ENCODE data around the gene SESN3.
"Not testable (repeated sequence)": the region's sequence is repeated elsewhere in the genome, so short reads cannot be mapped to it uniquely, and the experiment has no call there.

Gene SESN3

GRCh38 chr11:95152876-95153856 lies 77.8 kb downstream of the SESN3 start:
- no peak for DNase-seq (ENCODE audit: low spot score)

DNA sequence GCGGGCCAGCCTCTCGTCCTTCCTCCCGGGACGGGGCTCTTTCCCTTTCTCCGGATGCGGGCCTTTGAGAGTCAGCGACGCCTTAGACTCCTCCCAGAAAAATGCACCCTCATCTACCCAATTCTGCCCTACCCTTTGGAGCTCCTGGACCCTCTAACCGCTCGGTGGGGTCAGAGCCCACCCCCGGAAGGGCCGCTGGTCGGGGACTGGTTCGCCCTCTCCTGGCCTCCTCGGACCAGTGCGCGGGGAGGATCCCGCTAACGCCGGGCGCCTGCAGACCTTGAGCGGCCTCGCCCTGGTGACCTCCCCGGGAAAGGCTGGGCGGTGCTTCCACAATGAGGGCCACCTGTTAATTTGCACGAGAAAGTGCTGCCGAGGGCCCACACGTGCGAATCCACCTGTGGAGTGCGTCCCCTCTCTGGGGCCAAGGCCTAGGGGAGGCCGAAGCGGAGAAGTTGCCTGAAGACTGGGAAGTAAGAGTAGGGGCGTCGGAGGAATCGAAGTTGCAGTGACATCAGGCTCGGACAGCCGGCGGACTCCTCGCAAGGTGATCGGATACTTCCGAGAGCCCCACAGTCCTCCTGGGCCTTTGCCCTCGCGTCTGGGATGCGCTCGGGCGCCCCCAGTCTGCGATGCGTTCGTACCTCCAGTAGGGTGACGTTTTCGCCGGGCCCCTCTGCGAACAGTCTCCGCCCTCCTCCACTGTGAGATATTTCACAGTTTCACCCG lies 79.9 kb downstream of the SESN3 start:
- DNase-seq (ENCODE audit: low spot score) = peak; percentile 95

DNA sequence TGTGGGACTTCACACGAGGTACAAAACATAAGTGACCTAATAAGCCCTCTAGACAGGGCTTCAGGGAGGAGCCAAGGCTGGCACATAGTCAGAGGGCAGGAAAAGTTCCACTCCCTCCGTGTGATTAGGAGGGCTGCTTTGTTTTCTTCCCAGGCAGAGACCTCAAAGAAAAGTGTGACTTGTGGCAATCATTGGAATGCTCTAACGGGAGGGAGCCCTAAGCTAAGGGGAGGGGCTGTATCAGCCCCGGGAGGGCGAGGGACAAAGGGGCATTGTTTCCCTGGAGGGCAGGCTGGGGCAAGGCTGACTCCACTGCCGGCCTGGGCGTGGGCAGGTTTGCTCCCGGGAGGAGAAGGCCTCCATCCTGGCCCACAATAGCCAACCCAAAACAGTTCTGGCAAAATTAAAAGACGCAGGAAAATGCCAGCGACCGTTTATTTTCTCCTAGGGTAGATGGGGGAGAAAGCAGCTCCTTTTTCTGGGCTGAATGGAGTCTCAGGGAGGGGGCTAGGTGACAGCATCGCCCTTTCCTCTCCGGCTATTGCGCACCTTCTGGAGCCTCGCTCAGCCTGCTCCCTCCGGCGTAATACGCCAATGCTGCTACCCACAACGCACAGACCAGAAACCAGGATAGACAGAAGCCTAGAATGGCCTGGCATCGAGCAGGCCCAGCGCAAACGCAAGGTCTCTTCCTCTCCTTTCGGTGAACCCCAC lies 81.2 kb downstream of the SESN3 start:
- no peak for DNase-seq (ENCODE audit: low spot score)

DNA sequence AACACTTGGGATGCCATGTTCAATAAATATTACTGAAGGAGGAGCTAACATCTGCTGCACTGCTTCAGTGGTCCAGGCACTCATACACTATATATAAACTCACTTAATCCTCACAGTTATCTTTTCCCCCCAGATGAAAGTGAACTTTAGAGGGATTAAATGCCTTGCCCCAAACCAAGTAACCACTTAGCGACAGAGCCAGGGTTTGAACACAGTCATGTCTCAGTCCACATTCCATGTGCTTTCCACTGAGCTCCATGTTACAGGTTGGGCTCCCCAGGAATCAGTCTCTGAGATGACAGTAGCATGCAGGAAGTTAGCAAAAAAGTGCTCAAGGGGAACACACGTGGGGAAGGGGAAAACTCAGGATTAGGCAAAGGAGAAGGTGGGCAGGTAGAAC lies 82.1 kb downstream of the SESN3 start:
- DNase-seq (ENCODE audit: low spot score) = no peak

- no peak for DNase-seq (ENCODE audit: low spot score)
Observed at GRCh38 chr11:95148406-95148805, 82.6 kb downstream of the SESN3 start.

DNA sequence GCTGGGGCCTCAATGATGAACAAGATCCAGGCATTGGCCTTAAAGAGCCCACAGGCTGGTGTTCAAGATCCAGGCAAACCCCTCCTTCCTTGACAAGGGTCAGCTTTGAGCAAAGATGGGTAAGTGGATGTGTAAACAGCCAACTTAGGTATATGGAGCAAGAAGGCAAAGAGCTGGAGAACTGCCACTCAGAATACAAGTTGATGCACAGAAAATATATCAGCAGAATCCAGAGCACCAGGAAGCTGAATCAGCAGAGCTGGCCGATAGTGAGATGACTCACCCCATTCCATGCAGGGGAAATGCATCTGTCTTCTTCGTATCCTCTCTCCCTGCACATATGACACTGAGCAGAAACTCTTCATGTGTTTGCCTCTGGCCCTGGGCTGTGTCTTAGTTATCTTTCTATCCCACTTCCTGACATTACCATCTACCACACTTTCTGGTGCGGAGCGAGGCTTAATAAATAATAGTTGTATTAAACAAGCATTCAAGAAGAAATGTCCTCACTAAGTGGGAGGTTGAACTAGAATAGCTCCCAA lies 83.6 kb downstream of the SESN3 start:
- peak; percentile 82 for DNase-seq (ENCODE audit: low spot score)

DNA sequence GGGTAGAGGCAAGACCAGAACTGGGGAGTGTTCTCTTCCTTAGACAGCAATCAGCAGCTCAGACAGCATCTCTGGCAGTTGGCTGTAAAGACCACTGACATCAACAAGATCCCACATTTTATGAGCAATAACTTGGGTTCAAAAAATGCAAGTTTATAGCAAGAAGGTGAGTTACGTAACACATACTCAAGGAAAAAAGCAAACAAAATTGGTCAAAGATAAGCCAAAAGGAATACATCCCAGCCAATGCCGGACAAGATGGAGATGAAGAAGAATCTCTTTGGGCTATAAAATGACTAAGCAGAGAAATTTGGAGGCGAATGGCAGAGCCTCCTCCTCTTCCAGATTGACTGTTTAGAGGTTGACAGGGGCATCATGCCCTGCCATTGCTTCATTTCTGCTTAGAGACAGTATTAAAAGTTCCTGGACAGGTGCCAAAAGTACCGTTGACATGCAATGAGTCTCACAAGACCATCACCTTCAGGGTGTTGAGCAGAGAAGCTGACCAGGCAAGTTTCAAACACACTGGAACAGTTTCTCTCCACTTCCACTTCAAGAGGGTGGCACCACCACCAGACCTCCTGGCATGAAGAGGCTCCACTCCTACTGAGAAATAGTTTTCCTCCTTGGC lies 85.5 kb downstream of the SESN3 start:
- DNase-seq (ENCODE audit: low spot score) = no peak

DNA sequence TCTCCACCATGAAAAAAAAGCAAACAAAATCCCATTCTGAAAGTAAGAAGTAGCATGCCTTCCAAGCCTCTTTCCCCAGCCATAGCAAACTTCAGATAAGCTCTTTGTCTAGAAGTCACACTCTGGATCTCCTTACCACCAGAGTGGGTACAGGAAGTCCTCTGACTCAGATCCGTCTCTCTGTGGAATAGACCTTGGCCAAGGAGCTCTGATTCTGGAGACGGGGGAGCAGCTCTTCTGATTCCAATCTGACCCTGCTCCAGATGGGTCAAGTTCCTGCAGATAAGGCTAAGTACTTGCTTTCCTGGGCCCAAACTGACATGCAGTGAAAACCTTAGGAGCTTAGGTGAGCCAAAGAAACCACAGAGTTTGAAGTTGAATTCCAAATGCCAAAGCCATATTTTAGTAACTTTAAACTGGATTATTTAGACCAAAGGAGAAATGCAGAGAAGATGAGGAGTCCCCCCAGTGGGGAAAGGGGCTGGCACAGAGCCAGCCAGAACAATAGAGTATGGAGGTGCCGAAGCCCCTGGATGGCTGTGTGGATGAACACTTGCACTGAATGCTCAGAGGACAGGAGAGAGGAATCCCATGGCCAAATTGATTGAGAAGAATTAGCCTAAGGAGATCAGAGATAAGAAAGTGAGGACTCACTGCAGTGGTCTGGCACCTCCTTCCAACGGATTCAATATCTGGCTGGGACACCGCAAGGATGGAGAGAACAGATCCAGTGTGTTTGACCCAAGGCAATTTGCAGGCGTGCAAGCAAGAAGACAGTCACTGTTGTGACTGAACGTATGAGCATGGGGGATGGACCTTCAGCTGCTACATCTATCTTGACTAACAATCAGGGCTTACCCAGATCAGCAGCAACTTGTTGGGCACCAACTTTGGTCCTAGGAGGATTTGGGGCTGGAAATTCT lies 86.4 kb downstream of the SESN3 start:
- DNase-seq (ENCODE audit: low spot score) = no peak

GRCh38 chr11:95143106-95143681 lies 87.8 kb downstream of the SESN3 start:
- peak; percentile 53 for DNase-seq (ENCODE audit: low spot score)

DNA sequence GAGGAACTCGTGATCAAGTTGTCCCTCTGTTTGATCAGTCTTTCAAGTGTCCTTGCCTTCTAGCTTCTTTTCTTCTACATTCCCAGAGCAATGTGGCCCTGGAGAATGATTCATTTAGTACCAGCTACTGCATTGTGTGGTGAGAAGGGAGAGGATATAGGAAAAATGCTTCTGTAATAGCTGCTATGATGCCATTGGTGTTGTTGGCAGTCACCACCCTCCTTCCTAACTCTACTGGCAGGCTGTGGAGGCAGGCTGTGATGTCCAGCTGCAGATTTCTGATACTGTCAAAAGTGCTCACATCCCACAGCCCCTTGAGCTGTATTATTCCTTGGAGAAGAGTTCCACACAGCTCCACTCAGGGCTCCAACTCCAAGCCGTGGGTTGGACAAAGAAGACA lies 88.6 kb downstream of the SESN3 start:
- DNase-seq (ENCODE audit: low spot score) = no peak

DNA sequence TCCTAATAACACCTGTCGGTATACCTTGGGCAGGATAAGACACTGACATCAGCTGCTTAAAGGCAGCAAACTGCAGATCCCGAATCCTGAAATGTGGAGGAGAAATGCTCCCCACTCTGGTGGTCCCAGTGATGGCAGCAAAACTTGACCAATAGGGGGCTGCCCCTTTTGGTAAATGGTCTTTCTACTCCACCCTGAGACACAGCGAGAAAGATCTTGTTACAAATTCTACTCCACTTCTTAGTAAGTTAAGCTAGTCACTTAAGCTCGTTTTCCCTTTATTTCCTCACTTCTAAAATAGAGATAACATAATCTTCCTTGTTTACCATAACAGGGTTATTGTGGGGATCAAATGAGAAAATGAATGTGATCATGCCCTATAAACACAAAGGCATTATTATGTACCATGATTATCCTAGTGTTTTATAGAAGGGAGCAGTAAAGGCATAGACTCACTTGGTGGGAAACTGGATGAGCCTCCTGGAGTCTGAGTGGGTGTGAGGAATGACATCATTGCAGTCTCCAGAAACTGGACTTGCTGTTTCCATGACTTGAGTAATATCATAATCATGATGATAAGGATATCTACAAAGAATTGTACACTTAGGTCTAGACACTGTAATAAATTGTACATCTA lies 90.5 kb downstream of the SESN3 start:
- no peak for DNase-seq (ENCODE audit: low spot score)

GRCh38 chr11:95138448-95138847 lies 92.6 kb downstream of the SESN3 start:
- DNase-seq (ENCODE audit: low spot score) = no peak

DNA sequence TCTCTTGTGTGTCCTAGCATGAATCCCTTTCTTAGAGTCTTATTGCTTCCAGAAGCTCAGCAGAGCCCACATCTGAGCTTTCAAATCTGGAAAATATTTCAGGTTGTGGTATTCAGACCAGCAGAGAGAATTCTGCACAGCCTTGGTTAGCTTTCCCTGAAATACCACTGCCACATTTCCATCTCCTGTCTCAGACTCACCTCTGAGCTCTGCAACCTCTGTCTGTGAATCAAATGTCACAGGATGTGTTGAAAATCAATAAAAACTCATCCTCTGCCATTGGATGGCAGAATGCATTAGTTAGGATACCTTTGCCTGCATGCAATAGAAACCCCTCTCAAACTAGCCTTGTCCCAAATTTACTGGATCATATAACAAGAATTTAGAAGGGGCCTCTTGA lies 93.7 kb downstream of the SESN3 start:
- DNase-seq (ENCODE audit: low spot score) = no peak

DNA sequence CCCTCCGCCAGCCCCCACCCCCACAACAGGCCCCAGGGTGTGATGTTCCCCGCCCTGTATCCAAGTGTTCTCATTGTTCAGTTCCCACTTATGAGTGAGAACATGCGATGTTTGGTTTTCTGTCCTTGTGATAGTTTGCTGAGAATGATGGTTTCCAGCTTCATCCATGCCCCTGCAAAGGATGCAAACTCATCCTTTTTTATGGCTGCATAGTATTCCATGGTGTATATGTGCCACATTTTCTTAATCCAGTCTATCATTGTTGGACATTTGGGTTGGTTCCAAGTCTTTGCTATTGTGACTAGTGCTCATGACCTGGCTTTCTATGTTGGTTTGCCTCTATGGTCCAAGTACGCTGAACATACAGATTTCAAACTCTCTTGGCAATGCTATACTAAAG lies 94.3 kb downstream of the SESN3 start:
- DNase-seq (ENCODE audit: low spot score) = not testable (repeated sequence)

GRCh38 chr11:95135880-95136279 lies 95.1 kb downstream of the SESN3 start:
- DNase-seq (ENCODE audit: low spot score) = no peak

DNA sequence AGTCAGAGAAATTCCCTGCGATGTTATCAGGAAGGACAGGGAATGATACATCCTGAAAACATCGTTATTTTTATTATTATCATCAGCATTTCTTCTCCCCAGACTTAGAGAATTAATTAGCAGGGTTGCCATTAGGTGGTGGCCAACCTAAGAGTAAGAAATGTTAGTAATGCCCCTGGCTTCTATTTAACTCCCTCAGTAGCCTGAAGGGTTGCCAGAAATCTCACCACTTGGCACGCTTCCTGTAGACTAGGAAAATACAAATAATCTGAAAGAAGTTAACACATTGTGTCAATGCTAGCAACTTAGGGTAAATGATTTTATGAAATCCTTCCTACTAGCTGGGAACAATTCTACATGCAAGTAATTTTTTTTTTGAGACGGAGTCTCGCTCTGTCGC lies 95.8 kb downstream of the SESN3 start:
- no peak for DNase-seq (ENCODE audit: low spot score)

- DNase-seq (ENCODE audit: low spot score) = peak; percentile 69
Observed at GRCh38 chr11:95134491-95134890, 96.5 kb downstream of the SESN3 start.

GRCh38 chr11:95132956-95133355 lies 98.0 kb downstream of the SESN3 start:
- DNase-seq (ENCODE audit: low spot score) = no peak

- DNase-seq (ENCODE audit: low spot score) = no peak
Observed at GRCh38 chr11:95128602-95129001, 102.4 kb downstream of the SESN3 start.

DNA sequence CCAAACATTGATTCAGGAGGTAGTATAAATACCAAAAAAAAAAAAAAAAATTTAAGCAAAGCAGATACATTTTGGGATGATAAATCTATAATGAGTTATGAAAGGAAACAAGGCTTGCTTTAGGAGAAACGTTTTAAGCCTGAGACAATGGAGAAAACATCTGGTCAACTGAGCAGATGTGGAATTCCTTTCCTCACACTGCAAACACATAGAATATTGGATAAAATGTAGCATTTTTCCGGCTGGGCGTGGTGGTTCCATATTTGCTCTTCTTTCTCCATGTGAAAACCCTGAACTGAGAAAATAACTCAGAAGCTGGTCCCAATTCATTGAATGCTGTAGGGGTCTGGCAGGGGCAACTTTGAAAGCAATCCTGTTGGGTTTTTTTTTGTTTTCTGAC lies 107.4 kb downstream of the SESN3 start:
- DNase-seq (ENCODE audit: low spot score) = no peak
